Mucosa of descending colon (tissue), 3 donors: ENCODE measurements around the gene PNPLA3. TPM values are rescaled to one million over a fixed set of nuclear protein-coding genes. Genes with fewer than 3 reads are reported as not detected.
A peak's percentile ranks its signal among the peaks of the same experiment; 100 is the strongest.

Experiments used
- ATAC-seq: fragments of 200-7000 bp; cut with Tn5 transposase; one replicate; pipeline ENCODE4 v1.9.1; 2020; ENCODE audit warnings: mild to moderate bottlenecking, moderate library complexity
- DNase-seq, 3 donors: peaks; one replicate each; pipeline ENCODE4 v3.0.0-alpha.2; 2020
- H3K36me3 ChIP-seq: fragments of 200-600 bp; one replicate; pipeline ENCODE4 v1.8.0; 2021; ENCODE audit warnings: low read depth, mild to moderate bottlenecking
- H3K4me1 ChIP-seq: fragments of 200-600 bp; one replicate; pipeline ENCODE4 v1.8.0; 2021; ENCODE audit warnings: low read depth, mild to moderate bottlenecking
- H3K4me3 ChIP-seq: fragments of 200-600 bp; one replicate; pipeline ENCODE4 v1.8.0; 2021; ENCODE audit warnings: mild to moderate bottlenecking
- H3K9me3 ChIP-seq: fragments of 200-600 bp; one replicate; pipeline ENCODE4 v1.8.0; 2021; ENCODE audit warnings: mild to moderate bottlenecking
- intact Hi-C, 2 donors: fragments of 100-400 bp; cut with DNase I in 1 of 2; cut with micrococcal nuclease in 1 of 2; formaldehyde crosslinking; loops; one replicate each; pipeline versions ENCODE4 v1.11.0 to v1.11.1; 2022; cut with DNase I, micrococcal nuclease
- total RNA-seq, 3 donors: library from RNA; stranded (reverse); fragmentation: NEBNext Ultra II Directional in 2 of 3; extraction: Animal tissue kit (Norgen Biotek cat#: 25700) in 2 of 3; gene quantifications; one replicate each; pipeline versions ENCODE4 v1.2.1 to v1.2.4, GENCODE V29; 2021 to 2023
- TF ChIP-seq, protein P1 (sequence below): fragments of 200-600 bp; IDR thresholded peaks from one replicate; pipeline ENCODE4 v1.8.0; 2022; ENCODE audit warnings: antibody characterized with exemption, mild to moderate bottlenecking
- donor health status: DM: no; HTN: no; CAD: no; lungs with moderate emphysema.
- donor health status: DM: no; HTN: no; CAD: no.
- donor health status: DM: no; HTN: yes; CAD: no.

Gene PNPLA3
- total RNA-seq, 3 donors from 2014 or later, result 0.16 to 0.23 (median 0.22) TPM

DNA sequence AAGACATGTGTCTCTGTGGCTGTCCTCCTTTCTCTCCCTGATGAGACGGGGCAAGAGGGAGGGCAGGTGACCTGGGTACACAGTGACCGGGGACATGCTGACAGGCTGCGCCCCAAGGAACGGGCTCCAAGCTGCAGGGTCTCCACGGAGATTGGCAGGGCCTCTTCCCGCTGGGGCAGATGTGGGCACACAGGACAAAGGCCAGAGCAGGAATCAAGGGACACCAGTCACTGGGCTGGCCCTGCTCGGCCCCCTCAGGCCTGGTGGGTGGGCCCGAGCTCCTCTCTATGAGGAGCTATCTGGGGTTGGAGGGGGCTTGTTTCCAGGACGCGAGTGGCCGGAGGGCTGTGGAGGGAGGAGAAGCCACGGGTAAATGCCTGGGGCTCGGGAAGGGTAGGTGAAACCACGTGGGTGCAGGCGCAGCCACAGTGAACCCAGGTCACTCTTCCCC lies 43.0 kb upstream of the PNPLA3 start:
- peak in 1 of 3 donors; percentile 25 for DNase-seq
- ATAC-seq, result no peak
- Histone ChIP-seq H3K4me1 (no peaks in the 10 kb centered on the region), H3K9me3 (no peaks in the 10 kb centered on the region), H3K4me3 (no peak overlapping the region), H3K36me3 (no peaks in the 10 kb centered on the region)
- TF ChIP-seq, protein P1, sequence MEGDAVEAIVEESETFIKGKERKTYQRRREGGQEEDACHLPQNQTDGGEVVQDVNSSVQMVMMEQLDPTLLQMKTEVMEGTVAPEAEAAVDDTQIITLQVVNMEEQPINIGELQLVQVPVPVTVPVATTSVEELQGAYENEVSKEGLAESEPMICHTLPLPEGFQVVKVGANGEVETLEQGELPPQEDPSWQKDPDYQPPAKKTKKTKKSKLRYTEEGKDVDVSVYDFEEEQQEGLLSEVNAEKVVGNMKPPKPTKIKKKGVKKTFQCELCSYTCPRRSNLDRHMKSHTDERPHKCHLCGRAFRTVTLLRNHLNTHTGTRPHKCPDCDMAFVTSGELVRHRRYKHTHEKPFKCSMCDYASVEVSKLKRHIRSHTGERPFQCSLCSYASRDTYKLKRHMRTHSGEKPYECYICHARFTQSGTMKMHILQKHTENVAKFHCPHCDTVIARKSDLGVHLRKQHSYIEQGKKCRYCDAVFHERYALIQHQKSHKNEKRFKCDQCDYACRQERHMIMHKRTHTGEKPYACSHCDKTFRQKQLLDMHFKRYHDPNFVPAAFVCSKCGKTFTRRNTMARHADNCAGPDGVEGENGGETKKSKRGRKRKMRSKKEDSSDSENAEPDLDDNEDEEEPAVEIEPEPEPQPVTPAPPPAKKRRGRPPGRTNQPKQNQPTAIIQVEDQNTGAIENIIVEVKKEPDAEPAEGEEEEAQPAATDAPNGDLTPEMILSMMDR, result no peak
- intact Hi-C loops, result no loop called here

DNA sequence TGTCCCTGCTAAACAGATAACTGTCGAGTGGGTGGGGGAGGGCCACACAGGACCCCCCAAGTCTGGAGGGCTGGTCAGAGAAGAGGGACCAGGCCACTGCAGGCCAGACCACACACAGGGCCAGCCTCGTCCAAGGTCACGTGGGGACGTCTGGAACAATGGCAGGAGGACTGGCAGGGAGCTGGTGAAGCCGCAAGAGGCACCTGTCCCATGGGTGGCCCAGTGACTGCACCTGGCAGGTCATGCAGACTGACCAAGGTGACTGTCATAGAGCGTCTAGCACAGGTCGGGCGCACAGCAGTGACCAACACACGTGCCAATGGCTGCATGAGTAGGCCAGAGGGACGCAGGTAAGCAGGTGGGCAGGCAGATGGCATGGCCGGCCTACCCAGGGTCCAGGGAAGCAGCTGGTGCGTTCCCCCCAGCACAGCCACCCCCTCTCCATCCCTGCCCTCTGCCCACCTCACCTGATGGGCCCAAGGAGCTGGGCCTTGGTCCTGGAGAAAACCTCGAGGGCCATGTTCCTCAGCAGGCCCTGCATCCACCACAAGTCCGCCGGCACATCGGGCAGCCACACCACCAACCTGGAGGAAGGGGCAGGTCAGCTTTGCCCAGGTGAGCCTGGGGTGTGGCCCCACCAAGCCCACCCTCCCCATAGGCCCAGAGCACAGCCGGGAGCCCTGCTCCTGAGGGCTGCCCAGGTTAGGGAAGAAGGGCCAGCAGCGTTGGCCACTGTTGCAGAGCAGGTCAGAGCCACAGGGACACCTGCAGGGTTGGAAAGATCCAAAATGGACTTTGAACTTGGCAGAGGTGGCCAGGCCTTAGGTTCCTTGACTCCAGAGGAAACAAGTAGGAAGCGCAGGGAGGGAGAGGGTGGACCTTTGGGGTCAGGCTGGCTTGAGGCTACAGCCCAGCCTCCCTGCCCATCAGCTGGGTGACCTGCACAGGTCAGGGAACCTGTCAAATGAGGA lies 42.2 kb upstream of the PNPLA3 start:
- peak in 1 of 3 donors; percentile 28 for DNase-seq
- Histone ChIP-seq H3K4me1 (no peaks in the 10 kb centered on the region), H3K36me3 (no peaks in the 10 kb centered on the region), H3K9me3 (no peaks in the 10 kb centered on the region), H3K4me3 (no peak overlapping the region)
- no peak for ATAC-seq
- TF ChIP-seq, protein P1, result no peak
- intact Hi-C loops, result no loop called here

DNA sequence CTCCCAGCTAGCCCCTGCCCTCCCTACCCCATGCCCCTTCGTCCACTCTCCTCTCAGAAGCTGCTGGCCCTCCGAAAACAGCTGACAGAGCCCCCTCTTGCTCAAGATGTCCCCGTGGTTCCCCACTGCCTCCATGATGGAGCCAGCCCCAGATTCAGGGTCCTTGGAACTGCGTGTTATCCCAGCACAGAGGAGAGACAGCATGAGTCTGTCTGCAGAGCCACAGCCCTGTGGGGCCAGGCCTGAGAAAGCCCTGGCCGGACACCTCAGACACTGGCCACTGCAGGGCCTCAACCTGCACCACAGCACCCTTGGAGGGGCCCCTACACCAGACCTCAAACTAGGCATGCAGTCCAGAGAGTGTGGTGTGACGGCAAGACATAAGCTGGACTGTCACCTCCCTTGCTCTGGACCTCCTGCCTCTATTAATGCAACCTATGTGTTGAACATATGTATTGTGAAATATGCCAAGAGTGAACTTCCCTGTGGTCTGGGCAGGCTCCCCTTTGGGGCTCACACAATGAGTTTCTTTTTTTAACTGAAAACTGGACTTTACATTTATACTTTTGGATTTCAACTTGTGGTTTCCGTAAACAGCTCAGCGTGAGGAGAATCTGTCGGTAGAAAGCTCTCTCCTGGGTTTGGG lies 41.4 kb upstream of the PNPLA3 start:
- intact Hi-C loops, result no loop called here
- DNase-seq (peak in 1 of 3 donors; percentile 21), ATAC-seq (no peak)
- Histone ChIP-seq H3K36me3 (no peaks in the 10 kb centered on the region), H3K9me3 (no peaks in the 10 kb centered on the region), H3K4me1 (no peaks in the 10 kb centered on the region), H3K4me3 (no peak overlapping the region)
- TF ChIP-seq, protein P1, result no peak

DNA sequence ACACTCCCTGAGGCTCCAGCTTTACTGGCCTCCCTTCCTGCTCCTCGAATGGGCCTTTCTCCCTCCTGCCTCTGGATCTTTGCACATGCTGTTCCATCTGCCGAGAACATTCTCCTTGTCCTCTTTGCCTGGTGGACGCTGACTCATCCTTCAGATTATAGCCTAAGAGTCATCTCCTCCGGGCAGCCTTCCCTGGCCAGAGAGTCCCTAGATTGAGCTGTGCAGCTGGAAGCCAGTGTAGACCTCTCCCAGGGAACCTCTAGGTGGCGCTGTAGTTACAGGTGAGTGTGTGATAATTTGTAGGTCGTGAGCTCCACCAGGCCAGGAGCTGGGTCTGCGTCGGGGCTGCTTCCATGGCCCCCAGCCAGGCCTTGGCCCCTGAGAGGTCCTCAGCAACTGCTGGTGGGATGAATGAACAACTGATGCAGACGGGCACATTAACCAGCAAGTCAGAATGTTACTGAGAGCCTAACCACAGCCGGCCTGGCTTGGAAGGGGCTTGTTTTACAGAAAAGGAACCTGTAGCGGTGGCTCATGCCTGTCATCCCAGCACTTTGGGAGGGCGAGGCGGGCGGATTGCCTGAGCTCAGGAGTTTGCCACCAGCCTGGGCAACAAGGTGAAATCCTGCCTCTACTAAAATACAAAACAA lies 40.5 kb upstream of the PNPLA3 start:
- H3K4me1 ChIP-seq, result no peaks in the 10 kb centered on the region
- intact Hi-C loops, result no loop called here
- H3K9me3 ChIP-seq, result no peaks in the 10 kb centered on the region
- no peaks in the 10 kb centered on the region for H3K36me3 ChIP-seq
- TF ChIP-seq, protein P1, result no peak
- ATAC-seq (peak; percentile 69), DNase-seq (peak; percentile 23 to 67 (median 31))
- no peak overlapping the region for H3K4me3 ChIP-seq

DNA sequence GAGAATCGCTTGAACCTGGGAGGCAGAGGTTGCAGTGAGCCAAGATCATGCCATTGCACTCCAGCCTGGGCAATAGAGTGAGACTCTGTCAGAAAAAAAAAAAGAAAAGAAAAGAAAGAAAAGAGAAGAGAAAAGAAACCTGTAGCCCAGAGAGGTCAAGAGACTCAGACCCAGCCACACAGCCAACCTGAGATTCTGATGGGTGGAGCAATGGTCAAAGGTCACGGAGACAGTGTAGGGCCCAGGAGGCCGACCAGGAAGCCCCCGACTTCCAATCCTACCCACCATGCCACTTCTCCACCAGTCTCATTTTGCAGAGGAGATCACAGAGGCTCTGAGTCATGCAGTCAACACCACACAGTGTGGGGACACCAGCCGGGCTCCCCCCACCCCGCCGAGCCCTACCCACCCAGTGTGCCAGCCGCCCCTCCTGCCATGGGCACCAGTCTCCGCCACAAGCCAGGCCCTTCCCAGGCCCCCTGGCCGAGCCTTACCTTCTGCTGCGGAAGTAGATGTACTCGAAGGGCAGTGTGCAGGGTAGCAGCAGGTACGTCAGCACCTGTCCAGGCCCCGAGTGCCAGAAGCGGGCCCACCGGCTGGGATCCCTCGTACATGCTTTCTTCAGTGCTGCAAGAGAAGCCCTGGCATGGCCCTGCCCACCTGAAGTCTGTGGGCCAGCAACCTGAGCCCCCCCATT lies 39.7 kb upstream of the PNPLA3 start:
- no peaks in the 10 kb centered on the region for H3K9me3 ChIP-seq
- intact Hi-C loops, result no loop called here
- TF ChIP-seq, protein P1, result no peak
- no peak overlapping the region for H3K4me3 ChIP-seq
- ATAC-seq (no peak), DNase-seq (peak in 2 of 3 donors; percentile 11 to 32)
- no peaks in the 10 kb centered on the region for H3K4me1 ChIP-seq
- H3K36me3 ChIP-seq, result no peaks in the 10 kb centered on the region
